WI38 (cell line): ENCODE measurements around the gene APMAP.

ENCODE experiments used
- H3K4me3 ChIP-seq: 2 replicates; pipeline ENCODE4 v1.5.1; 2011; ENCODE audit warnings: low read depth, mild to moderate bottlenecking, control low read depth, low read length
- CTCF ChIP-seq: IDR thresholded peaks from 2 replicates; pipeline ENCODE4 v1.5.1; 2012; ENCODE audit warnings: low read depth, mild to moderate bottlenecking, control low read depth, low read length

The APMAP gene

GRCh38 chr20:25024171-25024570 is 31.6 kb upstream of the APMAP start:
- TF ChIP-seq CTCF = no peak
- no peak overlapping the region for H3K4me3 ChIP-seq

GRCh38 chr20:25023356-25023755 is 30.8 kb upstream of the APMAP start:
- no peak for TF ChIP-seq CTCF

GRCh38 chr20:25022680-25023079 is 30.1 kb upstream of the APMAP start:
- no peak for TF ChIP-seq CTCF
- H3K4me3 ChIP-seq = no peak overlapping the region

More at GRCh38 chr20:25023356-25023755, 30.8 kb upstream of the APMAP start:
- H3K4me3 ChIP-seq = no peak overlapping the region

GRCh38 chr20:25021336-25021735 is 28.8 kb upstream of the APMAP start:
- no peak overlapping the region for H3K4me3 ChIP-seq
- TF ChIP-seq CTCF = no peak

GRCh38 chr20:25020901-25021301 is 28.4 kb upstream of the APMAP start:
- H3K4me3 ChIP-seq = no peak overlapping the region
- no peak for TF ChIP-seq CTCF

- no peak for TF ChIP-seq CTCF
- H3K4me3 ChIP-seq = no peak overlapping the region
Measured at GRCh38 chr20:25020345-25020744, 27.8 kb upstream of the APMAP start.

- no peak for TF ChIP-seq CTCF
- H3K4me3 ChIP-seq = no peak overlapping the region
Measured at GRCh38 chr20:25019381-25020155, 27.0 kb upstream of the APMAP start.
